Transverse colon (tissue), 4 donors: Measurements from ENCODE around the gene CCDC68.

Experiments used
- POLR2AphosphoS5 ChIP-seq, 3 donors: sonication (generic); formaldehyde crosslinking; IDR thresholded peaks; one replicate each; pipeline ENCODE4 v1.6.1; 2016; ENCODE audit warnings: antibody characterized with exemption in 3 of 3
- TF ChIP-seq, protein P1 (sequence below), 5 experiments: fragments of 200-600 bp in 3 of 5; fragments of 450-650 bp in 2 of 5; sonication (generic) in 3 of 5; IDR thresholded peaks; 1 replicate in 2 of 5; 2 replicates in 3 of 5; pipeline ENCODE4 v1.5.1; 2016 to 2017; ENCODE audit warnings: antibody characterized with exemption in 5 of 5, inconsistent platforms in 3 of 5, mild to moderate bottlenecking in 2 of 5, moderate library complexity in 1 of 5

DNA sequence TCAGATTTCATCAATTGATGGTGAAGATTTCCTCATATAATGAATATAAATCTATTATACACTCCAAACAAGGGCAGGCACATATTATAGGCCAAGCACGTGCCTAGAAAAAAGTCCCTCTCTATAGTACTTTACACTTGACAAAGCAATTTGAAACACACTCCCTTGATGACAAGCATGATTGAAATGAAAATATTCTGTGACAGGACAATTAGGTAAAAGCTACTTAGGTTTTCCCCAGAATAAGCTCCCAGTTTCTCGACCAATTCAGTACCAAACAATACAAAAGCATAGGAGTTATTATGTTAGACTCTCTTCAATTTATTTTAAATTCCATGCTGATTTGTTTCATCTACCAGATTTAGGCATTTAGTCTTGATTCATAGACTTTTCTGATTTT lies 47.7 kb downstream of the CCDC68 start:
- TF ChIP-seq POLR2AphosphoS5 (IDR thresholded peaks at IDR 0.05) = no peak
- TF ChIP-seq, protein P1, sequence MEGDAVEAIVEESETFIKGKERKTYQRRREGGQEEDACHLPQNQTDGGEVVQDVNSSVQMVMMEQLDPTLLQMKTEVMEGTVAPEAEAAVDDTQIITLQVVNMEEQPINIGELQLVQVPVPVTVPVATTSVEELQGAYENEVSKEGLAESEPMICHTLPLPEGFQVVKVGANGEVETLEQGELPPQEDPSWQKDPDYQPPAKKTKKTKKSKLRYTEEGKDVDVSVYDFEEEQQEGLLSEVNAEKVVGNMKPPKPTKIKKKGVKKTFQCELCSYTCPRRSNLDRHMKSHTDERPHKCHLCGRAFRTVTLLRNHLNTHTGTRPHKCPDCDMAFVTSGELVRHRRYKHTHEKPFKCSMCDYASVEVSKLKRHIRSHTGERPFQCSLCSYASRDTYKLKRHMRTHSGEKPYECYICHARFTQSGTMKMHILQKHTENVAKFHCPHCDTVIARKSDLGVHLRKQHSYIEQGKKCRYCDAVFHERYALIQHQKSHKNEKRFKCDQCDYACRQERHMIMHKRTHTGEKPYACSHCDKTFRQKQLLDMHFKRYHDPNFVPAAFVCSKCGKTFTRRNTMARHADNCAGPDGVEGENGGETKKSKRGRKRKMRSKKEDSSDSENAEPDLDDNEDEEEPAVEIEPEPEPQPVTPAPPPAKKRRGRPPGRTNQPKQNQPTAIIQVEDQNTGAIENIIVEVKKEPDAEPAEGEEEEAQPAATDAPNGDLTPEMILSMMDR (IDR thresholded peaks at IDR 0.05) = no peak
